Measurements from ENCODE around the gene CUL1.

- TF ChIP-seq CTCF (IDR thresholded peaks at IDR 0.05) (no peak), POLR2A (IDR thresholded peaks at IDR 0.05) (no peak)
These were observed 4.4 kb downstream of the CUL1 start for GRCh38 chr7:148702876-148703670.

Data from uterus (tissue), 2 donors.